Endothelial cell of coronary artery (primary cell): Measurements from ENCODE around the gene IFI27L2. TPM values are rescaled to one million over a fixed set of nuclear protein-coding genes. Genes with fewer than 3 reads are reported as not detected.

ENCODE experiments used
- total RNA-seq: library from RNA; depleted of rRNA; stranded (reverse); fragments of >200 nt; gene quantifications from 2 replicates; pipeline ENCODE4 v1.2.3, GENCODE V29; 2014

The IFI27L2 gene, protein sequence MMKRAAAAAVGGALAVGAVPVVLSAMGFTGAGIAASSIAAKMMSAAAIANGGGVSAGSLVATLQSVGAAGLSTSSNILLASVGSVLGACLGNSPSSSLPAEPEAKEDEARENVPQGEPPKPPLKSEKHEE
- 110 and 129 TPM in 2 replicates for total RNA-seq

DNA sequence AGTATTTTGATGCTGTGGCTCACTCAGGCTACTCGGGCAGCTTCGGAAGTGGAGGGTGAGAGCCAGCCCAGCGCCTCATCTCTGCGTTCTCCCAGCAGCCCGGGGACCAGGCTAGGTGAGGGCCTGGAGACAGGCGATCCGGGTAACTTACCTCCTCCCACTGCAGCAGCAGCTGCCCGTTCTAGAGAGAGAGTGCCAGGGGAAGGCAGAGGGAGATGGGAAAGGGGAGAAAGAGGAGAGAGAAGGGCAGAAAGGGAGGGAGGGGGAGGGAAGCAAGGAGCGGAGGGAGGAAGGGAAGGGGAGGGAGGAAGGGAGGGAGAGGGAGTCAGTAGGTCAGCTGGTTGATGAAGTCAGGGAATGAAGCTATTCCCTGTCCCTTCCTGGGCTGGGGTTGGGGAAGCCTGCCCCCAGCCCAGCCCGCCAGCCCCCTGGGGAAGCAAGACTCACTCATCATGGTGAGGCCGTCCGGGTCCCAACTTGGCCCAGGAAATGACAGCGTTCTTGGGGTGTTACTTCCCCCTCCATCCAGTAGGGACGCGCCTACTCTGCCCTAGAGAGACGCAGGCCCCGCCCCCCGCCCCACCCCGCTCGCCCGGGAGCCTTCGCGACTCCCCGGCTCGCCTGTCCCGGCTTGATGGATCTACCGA, at the start of gene IFI27L2:
Gene IFI27L2 (minus strand): TSS at position 494 of the 647 bp plus-strand sequence. CDS start 40 bp downstream, at position 454.

DNA sequence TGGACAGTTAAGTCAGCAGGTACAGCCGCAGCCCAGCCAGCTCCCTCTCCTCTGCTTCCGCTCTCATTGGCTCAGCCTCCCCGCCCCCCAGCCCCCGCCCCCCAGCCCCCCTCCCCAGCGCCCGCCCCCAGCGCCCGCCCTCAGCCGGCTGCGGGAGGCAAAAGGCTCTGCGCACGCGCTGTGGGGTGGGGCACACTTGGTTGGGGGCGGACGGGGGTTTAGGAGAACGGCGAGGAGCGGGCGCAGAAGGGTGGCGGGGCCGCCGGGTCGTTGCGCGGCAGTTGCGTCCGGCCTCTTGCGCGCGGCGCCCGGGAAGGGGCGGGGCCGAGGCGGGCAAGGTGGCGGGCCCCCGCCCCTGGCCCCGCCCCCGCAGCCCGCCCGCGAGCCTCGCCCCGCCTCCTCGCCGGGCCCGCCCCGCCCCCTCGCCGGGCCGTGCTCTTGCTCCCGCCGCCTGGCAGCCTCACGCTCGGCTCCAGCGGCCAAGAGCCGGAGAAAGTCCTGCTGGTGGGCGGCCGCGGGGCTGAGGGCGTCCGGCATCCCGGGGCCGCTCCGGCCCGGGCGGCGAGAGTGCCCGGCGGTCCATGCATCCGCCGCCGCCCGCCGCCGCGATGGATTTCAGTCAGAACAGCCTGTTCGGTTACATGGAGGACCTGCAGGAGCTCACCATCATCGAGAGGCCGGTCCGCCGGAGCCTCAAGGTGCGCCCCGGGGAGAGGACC, 44.6 kb upstream of the IFI27L2 start, which contains the start of gene PPP4R4:
Gene PPP4R4 (plus strand): TSS at position 438 of the 719 bp plus-strand sequence. CDS start 144 bp downstream, at position 582.

DNA sequence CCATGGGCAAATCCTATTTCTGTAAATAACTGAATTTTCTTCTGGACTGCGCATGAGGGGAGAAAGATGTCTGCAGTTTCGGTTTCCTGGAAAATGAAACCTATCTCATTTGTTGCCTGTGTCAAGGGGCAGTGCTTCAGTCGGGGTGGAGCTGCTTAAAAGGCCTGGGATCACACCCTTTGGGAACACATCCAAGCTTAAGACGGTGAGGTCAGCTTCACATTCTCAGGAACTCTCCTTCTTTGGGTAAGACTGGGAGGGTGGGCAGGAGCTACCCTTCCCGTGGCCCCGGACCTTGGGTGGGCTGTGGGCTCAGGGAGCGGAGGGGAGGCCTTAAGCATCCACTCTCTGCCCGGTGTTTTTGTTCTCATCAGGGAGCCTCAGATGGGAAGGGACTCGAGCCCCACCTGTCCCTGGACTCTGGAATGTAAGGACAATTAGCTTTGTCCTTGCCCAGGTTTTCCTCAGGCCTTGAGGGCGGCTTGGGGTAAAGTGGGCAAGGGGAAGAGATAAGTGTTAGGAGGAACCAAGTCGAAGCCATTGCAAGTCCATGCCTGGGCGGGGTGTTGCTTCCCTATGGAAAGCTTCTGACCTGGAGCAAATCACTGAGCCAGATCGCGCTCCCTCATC, 18.7 kb downstream of the IFI27L2 start, which contains the start of gene IFI27:
Gene IFI27 (plus strand): TSS at position 185 of the 630 bp plus-strand sequence.

DNA sequence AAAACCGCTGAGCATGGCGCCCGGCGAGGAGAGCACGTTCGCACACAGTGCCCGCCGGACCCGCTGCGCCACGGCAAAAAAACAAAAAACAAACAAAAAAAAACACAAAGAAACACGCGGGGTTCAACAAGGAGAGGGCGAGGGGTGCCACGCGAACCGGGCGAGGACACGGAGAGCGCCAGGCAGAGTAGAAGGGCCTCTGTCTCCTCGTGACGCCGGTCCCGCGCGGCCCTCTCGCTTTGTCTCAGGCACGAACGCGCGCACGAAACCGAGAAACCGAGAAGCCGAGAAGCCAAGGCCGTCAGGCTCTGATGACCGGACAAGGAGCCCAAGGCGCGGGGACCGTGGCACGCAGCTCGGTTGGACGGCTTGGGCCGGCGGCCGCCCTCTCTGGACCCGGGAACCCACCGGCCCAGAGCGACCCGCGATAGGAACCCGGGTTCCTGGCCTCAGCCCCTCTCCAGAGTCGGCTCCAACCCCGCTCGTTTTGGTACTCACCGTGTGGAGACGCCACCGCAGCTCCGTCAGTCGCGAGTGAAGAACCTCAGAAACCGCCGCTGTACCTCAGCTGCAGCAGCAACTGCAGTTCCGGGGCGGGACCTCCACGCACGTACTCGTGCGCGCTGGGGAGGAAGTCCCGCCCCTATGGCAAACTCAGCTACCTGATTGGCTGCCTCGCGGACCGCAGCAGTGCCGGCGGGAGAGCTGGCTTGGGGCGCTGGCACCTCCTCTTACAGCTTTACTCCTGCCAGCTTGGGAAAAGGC, 48.6 kb downstream of the IFI27L2 start, which contains the start of the genes DDX24 and IFI27L1:
Gene DDX24 (minus strand): TSS at position 582 of the 765 bp plus-strand sequence. CDS start 1,460 bp downstream, outside the sequence.
Gene IFI27L1 (plus strand): TSS at position 690 of the 765 bp plus-strand sequence. CDS start 15,628 bp downstream, outside the sequence.

Other genes starting within 250 kb of the IFI27L2 start
- not detected in 2 replicates for gene FAM181A, start 202.3 kb downstream of the IFI27L2 start, total RNA-seq
- gene ASB2, start 153.0 kb downstream of the IFI27L2 start, total RNA-seq, result 0.18 TPM in 1 of 2 replicates, not detected in the other
- gene CCDC197, start 132.3 kb downstream of the IFI27L2 start, total RNA-seq, result not detected in 2 replicates
- 0.81 and 1.0 TPM in 2 replicates for gene OTUB2, start 103.3 kb downstream of the IFI27L2 start, total RNA-seq
- gene DDX24, start 48.4 kb downstream of the IFI27L2 start, total RNA-seq, result 94.9 and 110 TPM in 2 replicates
- gene IFI27L1, start 48.3 kb downstream of the IFI27L2 start, total RNA-seq, result 13.1 and 13.6 TPM in 2 replicates
- 168 and 327 TPM in 2 replicates for gene IFI27, start 18.9 kb downstream of the IFI27L2 start, total RNA-seq
- 0.85 TPM in 1 of 2 replicates, not detected in the other for gene PPP4R4, start 44.7 kb upstream of the IFI27L2 start, total RNA-seq
- not detected in 2 replicates for gene SERPINA10, start 163.7 kb upstream of the IFI27L2 start, total RNA-seq
- gene SERPINA6, start 193.7 kb upstream of the IFI27L2 start, total RNA-seq, result not detected in 2 replicates
- gene SERPINA2, start 237.1 kb upstream of the IFI27L2 start, total RNA-seq, result not detected in 2 replicates